ENCODE data around the gene SLC25A13. TPM values are rescaled to one million over a fixed set of nuclear protein-coding genes. Genes with fewer than 3 reads are reported as not detected.
A peak's percentile ranks its signal among the peaks of the same experiment; 100 is the strongest.

SLC25A13 gene
- total RNA-seq, 1 donor from 2014 or later = 55.8 TPM

DNA sequence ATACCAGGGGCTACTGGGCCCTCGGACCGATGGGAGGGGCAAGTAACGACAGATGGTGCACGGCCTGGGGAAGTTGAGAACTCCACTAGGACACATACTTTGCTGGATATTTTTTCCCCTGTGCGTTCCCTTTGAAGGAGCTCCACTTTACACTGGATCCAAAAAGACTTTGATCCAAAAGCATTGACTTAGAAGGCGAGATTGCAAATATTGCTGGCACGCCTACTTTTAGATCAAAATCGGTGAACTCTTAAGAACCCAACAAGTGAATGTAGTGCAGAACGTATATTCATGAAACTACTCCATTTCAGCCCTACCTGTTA, 436 bp upstream of the SLC25A13 start:
- Mint-ChIP-seq H3K27me3 (no peaks in the 10 kb centered on the region), H3K4me3 (peak overlapping the region; percentile 86), H3K9me3 (no peaks in the 10 kb centered on the region), H3K27ac (peak overlapping the region; percentile 81), H3K36me3 (peaks cover 6% of the 10 kb centered on the region), H3K4me1 (ENCODE audit: unreplicated experiment) (peaks cover 14% of the 10 kb centered on the region)
- no peak for DNase-seq (ENCODE audit: extremely low spot score, unreplicated experiment)
- TF ChIP-seq, protein P1, sequence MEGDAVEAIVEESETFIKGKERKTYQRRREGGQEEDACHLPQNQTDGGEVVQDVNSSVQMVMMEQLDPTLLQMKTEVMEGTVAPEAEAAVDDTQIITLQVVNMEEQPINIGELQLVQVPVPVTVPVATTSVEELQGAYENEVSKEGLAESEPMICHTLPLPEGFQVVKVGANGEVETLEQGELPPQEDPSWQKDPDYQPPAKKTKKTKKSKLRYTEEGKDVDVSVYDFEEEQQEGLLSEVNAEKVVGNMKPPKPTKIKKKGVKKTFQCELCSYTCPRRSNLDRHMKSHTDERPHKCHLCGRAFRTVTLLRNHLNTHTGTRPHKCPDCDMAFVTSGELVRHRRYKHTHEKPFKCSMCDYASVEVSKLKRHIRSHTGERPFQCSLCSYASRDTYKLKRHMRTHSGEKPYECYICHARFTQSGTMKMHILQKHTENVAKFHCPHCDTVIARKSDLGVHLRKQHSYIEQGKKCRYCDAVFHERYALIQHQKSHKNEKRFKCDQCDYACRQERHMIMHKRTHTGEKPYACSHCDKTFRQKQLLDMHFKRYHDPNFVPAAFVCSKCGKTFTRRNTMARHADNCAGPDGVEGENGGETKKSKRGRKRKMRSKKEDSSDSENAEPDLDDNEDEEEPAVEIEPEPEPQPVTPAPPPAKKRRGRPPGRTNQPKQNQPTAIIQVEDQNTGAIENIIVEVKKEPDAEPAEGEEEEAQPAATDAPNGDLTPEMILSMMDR (conservative IDR thresholded peaks at IDR 0.05) = no peak

DNA sequence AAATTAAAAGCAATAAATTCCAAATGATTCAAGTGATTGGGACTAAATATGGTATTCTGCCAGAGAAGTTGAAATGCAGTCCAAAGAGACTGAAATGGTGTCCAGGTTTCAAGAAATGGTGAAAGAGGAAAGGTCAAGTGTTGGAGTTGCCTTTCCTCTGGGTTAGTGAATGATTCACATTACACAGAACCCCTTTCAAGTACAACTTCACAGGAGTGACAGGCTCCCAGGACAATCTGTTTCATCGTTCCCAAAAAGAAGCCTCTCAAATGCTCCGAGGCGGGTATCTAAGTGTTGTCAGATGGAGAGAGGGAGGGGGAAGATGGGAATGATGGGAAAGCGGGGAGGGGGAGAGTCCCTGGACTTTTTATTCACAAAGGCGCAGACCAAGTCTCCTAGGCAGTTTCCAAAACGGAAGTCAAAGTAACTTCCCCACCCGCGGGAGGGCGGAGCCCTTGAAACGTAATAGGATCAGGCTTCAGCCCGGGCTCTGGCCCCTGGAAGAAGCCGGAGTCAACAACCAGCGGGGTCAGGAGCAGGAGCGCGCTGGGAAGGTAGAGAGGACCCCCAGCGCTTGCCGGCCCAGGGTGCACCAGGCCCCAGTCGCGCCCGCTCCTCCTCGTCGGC, 754 bp downstream of the SLC25A13 start:
- DNase-seq (ENCODE audit: extremely low spot score, unreplicated experiment) = peak; percentile 79
- peak overlapping the region; percentile 98 for H3K27ac Mint-ChIP-seq
- H3K9me3 Mint-ChIP-seq = no peaks in the 10 kb centered on the region
- H3K27me3 Mint-ChIP-seq = no peaks in the 10 kb centered on the region
- H3K4me1 Mint-ChIP-seq (ENCODE audit: unreplicated experiment) = peaks cover 16% of the 10 kb centered on the region
- H3K4me3 Mint-ChIP-seq = peak overlapping the region; percentile 98
- TF ChIP-seq, protein P1 (conservative IDR thresholded peaks at IDR 0.05) = no peak
- H3K36me3 Mint-ChIP-seq = peaks cover 6% of the 10 kb centered on the region

DNA sequence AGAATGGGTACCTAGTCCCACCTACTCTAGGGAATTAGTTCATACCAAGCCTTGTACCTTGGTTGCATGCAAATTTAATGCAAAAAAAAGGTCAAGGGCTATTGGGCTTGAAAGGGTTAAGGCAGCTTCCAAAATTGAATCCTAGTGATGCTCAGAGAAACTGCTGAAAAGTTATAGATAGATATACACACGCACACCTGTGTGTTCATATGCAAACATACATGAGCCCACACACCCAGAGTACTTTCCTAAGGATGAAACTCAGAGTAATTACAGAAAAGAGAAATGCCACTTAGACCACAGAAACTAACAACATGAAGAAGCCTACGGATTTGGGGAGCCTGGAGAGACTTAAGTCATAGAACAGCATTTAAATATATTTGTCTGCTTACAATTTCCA, 1.5 kb downstream of the SLC25A13 start:
- Mint-ChIP-seq H3K4me3 (peak overlapping the region; percentile 98), H3K4me1 (ENCODE audit: unreplicated experiment) (peaks cover 16% of the 10 kb centered on the region), H3K27ac (peak overlapping the region; percentile 98), H3K36me3 (peaks cover 6% of the 10 kb centered on the region), H3K27me3 (no peaks in the 10 kb centered on the region), H3K9me3 (no peaks in the 10 kb centered on the region)
- no peak for DNase-seq (ENCODE audit: extremely low spot score, unreplicated experiment)
- TF ChIP-seq, protein P1 (conservative IDR thresholded peaks at IDR 0.05) = no peak

DNA sequence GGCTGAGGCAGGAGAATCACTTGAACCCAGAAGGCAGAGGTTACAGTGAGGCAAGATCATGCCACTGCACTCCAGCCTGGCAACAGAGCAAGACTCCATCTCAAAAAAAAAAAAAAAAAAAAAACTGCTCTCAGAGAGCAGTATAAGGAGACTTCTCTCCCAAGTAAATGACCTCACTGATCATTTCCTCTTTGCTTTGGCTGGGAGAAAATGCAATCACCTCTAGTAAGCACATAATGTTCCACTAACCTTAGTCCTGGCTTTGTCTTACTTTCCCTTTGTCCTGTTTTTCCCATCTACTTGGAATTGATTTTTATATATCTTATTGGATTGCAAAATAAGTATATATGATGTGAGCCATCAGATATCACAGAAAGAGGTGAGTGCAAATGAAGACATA, 2.5 kb downstream of the SLC25A13 start:
- TF ChIP-seq, protein P1 (conservative IDR thresholded peaks at IDR 0.05) = no peak
- Mint-ChIP-seq H3K27ac (no peak overlapping the region), H3K4me3 (no peak overlapping the region), H3K4me1 (ENCODE audit: unreplicated experiment) (peaks cover 21% of the 10 kb centered on the region), H3K9me3 (no peaks in the 10 kb centered on the region), H3K36me3 (peaks cover 12% of the 10 kb centered on the region), H3K27me3 (no peaks in the 10 kb centered on the region)
- no peak for DNase-seq (ENCODE audit: extremely low spot score, unreplicated experiment)

DNA sequence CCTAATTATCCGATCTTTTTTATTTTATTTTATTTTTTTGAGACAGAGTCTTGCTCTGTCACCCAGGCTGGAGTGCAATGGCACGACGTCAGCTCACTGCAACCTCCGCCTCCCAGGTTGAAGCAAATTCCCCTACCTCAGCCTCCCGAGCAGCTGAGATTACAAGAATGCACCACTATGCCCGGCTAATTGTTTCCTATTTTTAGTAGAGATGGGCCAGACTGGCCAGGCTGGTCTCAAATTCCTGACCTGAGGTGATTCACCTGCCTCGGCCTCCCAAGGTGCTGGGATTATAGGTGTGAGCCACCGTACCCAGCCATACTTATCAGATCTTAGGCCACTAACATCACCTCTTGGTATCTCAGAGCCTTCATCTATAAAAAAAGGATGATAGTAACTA, 4.9 kb downstream of the SLC25A13 start:
- Mint-ChIP-seq H3K4me1 (ENCODE audit: unreplicated experiment) (peaks cover 30% of the 10 kb centered on the region), H3K27me3 (no peaks in the 10 kb centered on the region)
- TF ChIP-seq, protein P1 (conservative IDR thresholded peaks at IDR 0.05) = no peak

DNA sequence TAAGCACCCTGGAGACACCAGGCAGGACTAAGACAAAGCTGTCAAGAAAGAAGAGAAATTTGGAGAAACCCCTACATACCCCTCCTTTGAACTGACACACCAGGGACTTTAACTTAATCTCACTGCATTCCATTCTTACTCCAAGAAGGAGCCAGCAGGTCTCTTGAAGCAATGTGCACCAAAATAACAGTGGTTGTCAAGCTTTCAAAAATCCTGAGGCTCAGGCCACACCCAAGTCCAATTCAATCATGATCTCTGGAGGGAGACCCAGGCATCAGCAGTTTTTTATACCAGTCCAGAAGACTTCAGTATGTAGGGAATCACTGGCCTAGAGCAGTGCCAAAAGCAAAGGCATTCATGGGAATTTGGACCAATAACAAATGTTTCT, 6.8 kb downstream of the SLC25A13 start:
- DNase-seq (ENCODE audit: extremely low spot score, unreplicated experiment) = no peak
- Mint-ChIP-seq H3K27ac (peak overlapping the region; percentile 27), H3K4me1 (ENCODE audit: unreplicated experiment) (peaks cover 28% of the 10 kb centered on the region), H3K36me3 (peaks cover 25% of the 10 kb centered on the region), H3K4me3 (no peak overlapping the region), H3K27me3 (no peaks in the 10 kb centered on the region), H3K9me3 (no peaks in the 10 kb centered on the region)
- TF ChIP-seq, protein P1 (conservative IDR thresholded peaks at IDR 0.05) = no peak

More for the DNA sequence above, 4.9 kb downstream of the SLC25A13 start:
- Mint-ChIP-seq H3K9me3 (no peaks in the 10 kb centered on the region), H3K4me3 (no peak overlapping the region), H3K27ac (no peak overlapping the region), H3K36me3 (peaks cover 25% of the 10 kb centered on the region)
- DNase-seq (ENCODE audit: extremely low spot score, unreplicated experiment) = no peak
